Prostate gland (tissue), 2 donors: ENCODE results near the gene PLA2G2C. TPM values are rescaled to one million over a fixed set of nuclear protein-coding genes. Genes with fewer than 3 reads are reported as not detected.

Source experiments
- DNase-seq: peaks from one replicate; pipeline ENCODE4 v3.0.0-alpha.2; 2019; ENCODE audit warnings: low spot score
- H3K27ac ChIP-seq, 2 donors: fragments of 200-600 bp; sonication (generic); 2 replicates each; pipeline ENCODE4 v1.5.1; 2017 to 2019
- H3K27me3 ChIP-seq: fragments of 200-600 bp; sonication (generic); replicated peaks from 2 replicates; pipeline ENCODE4 v1.5.1; 2019; ENCODE audit not compliant: insufficient read depth
- H3K36me3 ChIP-seq, 2 donors: fragments of 200-600 bp; sonication (generic); 1 replicate in 1 of 2; 2 replicates in 1 of 2; pipeline versions ENCODE4 v1.5.1 to v1.8.1; 2017 to 2019
- H3K4me1 ChIP-seq: fragments of 200-600 bp; sonication (generic); replicated peaks from 2 replicates; pipeline ENCODE4 v1.5.1; 2019
- H3K4me3 ChIP-seq, 2 donors: fragments of 200-600 bp; sonication (generic); 2 replicates each; pipeline ENCODE4 v1.5.1; 2017 to 2019
- H3K9me3 ChIP-seq: fragments of 200-600 bp; sonication (generic); 2 replicates; pipeline ENCODE4 v1.5.1; 2017
- POLR2A ChIP-seq: fragments of 450-650 bp; IDR thresholded peaks from one replicate; pipeline ENCODE4 v1.6.1; 2016; ENCODE audit warnings: antibody characterized with exemption, mild to moderate bottlenecking
- POLR2AphosphoS5 ChIP-seq: sonication (generic); formaldehyde crosslinking; IDR thresholded peaks from one replicate; pipeline ENCODE4 v1.6.1; 2017; ENCODE audit warnings: antibody characterized with exemption
- WGBS: methylation state at CpG from one replicate; pipeline ENCODE4 v1.1.5; 2018; 5-methylcytosine and 5-hydroxymethylcytosine counted together
- intact Hi-C: fragments of 100-400 bp; cut with DNase I; formaldehyde crosslinking; loops from one replicate; pipeline ENCODE4 v1.14.2; 2022
- total RNA-seq, 2 donors: library from RNA; depleted of rRNA; stranded (reverse); fragments of >200 nt; gene quantifications; one replicate each; pipeline ENCODE4 v1.1.0, GENCODE V29; 2016
- TF ChIP-seq, protein P1 (sequence below), 4 experiments: fragments of 200-600 bp in 2 of 4; fragments of 450-650 bp in 2 of 4; sonication (generic) in 2 of 4; IDR thresholded peaks; 1 replicate in 3 of 4; 2 replicates in 1 of 4; pipeline ENCODE4 v1.5.1; 2016 to 2019; ENCODE audit warnings: antibody characterized with exemption in 4 of 4, mild to moderate bottlenecking in 2 of 4, moderate library complexity in 2 of 4

PLA2G2C gene
- total RNA-seq, 2 donors from 2014 or later = 0.23 TPM; not detected in 1

DNA sequence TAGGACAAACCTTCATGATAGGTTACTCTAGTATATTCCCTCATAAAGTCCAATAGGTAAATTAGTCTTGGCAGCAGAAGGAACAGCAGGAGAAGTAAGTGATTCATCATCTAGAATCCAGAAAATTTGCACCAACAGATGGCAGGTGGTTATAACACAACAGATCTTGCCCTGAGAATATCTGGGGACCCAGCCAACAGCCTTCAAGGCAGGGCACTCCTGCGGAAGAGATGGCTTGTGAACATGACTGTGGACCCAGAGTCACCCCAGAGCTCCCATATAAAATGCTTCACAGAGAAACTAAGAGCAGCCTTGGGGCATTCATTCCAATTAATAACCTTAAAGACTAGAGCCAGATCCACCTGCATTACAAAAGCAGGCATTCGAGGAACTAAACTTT, 7.9 kb upstream of the PLA2G2C start:
- Histone ChIP-seq H3K4me3 (no peak overlapping the region), H3K9me3 (no peaks in the 10 kb centered on the region), H3K4me1 (no peaks in the 10 kb centered on the region), H3K27me3 (no peaks in the 10 kb centered on the region), H3K36me3 (no peaks in the 10 kb centered on the region), H3K27ac (peak overlapping the region in 1 of 2 donors; percentile 2)
- intact Hi-C loops = loop anchor here (10.0 kb wide), 1 partner anchor 279 kb away; no protein-coding TSS in a partner anchor
- TF ChIP-seq POLR2AphosphoS5 (peak; percentile 18), POLR2A (no peak)
- TF ChIP-seq, protein P1, sequence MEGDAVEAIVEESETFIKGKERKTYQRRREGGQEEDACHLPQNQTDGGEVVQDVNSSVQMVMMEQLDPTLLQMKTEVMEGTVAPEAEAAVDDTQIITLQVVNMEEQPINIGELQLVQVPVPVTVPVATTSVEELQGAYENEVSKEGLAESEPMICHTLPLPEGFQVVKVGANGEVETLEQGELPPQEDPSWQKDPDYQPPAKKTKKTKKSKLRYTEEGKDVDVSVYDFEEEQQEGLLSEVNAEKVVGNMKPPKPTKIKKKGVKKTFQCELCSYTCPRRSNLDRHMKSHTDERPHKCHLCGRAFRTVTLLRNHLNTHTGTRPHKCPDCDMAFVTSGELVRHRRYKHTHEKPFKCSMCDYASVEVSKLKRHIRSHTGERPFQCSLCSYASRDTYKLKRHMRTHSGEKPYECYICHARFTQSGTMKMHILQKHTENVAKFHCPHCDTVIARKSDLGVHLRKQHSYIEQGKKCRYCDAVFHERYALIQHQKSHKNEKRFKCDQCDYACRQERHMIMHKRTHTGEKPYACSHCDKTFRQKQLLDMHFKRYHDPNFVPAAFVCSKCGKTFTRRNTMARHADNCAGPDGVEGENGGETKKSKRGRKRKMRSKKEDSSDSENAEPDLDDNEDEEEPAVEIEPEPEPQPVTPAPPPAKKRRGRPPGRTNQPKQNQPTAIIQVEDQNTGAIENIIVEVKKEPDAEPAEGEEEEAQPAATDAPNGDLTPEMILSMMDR (IDR thresholded peaks at IDR 0.05) = no peak
- DNase-seq = no peak
- 44% methylated on average over 2 of the region's 2 CpGs for WGBS

DNA sequence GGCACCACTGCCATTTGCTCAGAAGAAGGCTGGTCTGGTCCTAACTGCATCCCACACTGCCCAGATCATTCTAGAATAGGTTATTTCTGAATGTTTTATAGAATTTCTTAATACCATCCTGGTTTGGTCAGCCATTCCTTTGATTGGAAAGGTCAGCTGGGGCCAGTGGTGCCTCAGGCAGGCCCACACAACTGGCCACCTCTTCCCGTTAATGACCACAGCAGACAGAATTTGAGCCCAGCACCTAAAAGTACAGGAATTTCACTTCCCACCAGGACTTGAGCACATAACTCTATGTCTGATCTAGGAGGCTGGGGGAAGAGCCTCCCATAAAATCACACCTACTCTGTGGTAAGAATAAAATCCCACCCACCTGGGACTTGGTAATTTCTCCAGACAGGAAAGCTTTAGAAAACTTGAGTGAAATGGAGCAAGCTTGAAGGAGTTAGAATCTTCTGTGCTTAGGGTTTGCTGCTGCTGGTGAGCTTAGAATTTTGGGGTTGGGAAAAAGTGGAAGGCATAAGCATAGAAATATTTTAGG, 6.6 kb upstream of the PLA2G2C start:
- no peak overlapping the region for H3K4me3 ChIP-seq
- no peaks in the 10 kb centered on the region for H3K9me3 ChIP-seq
- no peaks in the 10 kb centered on the region for H3K36me3 ChIP-seq
- TF ChIP-seq POLR2AphosphoS5 (no peak), POLR2A (no peak)
- TF ChIP-seq, protein P1 (IDR thresholded peaks at IDR 0.05) = no peak
- H3K27me3 ChIP-seq = no peaks in the 10 kb centered on the region
- intact Hi-C loops = loop anchor here (1.0 to 10.0 kb wide), 2 partner anchors 27 to 278 kb away; no protein-coding TSS in a partner anchor
- no peaks in the 10 kb centered on the region for H3K4me1 ChIP-seq
- WGBS = 100% methylated on average over 1 of the region's 1 CpG
- H3K27ac ChIP-seq = peak overlapping the region; percentile 21 to 56
- DNase-seq = no peak

DNA sequence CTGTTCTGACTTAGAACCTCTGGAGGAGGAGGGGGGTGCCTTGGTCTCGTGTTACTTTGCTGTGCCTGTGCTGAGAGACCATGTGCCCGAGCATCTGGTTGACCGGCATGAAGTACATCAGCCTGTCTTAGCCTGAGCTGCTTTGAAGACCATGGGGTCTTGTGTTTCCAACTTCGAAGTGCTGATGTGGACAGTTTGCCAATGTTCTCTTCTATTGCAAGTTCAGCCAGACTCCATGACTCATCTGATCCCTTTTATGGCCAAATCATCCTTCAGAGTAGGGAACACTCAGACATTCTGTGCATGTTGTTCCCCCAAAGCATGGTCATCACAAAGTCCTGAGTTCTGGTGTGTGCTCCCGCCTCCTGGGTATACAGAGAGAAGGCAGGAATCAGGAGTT, 6.0 kb upstream of the PLA2G2C start:
- DNase-seq = no peak
- Histone ChIP-seq H3K27ac (peak overlapping the region; percentile 26 to 56), H3K9me3 (no peaks in the 10 kb centered on the region), H3K4me1 (no peaks in the 10 kb centered on the region), H3K27me3 (no peaks in the 10 kb centered on the region), H3K36me3 (no peaks in the 10 kb centered on the region), H3K4me3 (no peak overlapping the region)
- WGBS = 44% methylated on average over 5 of the region's 5 CpGs
- intact Hi-C loops = loop anchor here (1.0 to 10.0 kb wide), 2 partner anchors 26 to 278 kb away; no protein-coding TSS in a partner anchor
- peak; percentile 58 for TF ChIP-seq POLR2AphosphoS5
- TF ChIP-seq, protein P1 (IDR thresholded peaks at IDR 0.05) = no peak

DNA sequence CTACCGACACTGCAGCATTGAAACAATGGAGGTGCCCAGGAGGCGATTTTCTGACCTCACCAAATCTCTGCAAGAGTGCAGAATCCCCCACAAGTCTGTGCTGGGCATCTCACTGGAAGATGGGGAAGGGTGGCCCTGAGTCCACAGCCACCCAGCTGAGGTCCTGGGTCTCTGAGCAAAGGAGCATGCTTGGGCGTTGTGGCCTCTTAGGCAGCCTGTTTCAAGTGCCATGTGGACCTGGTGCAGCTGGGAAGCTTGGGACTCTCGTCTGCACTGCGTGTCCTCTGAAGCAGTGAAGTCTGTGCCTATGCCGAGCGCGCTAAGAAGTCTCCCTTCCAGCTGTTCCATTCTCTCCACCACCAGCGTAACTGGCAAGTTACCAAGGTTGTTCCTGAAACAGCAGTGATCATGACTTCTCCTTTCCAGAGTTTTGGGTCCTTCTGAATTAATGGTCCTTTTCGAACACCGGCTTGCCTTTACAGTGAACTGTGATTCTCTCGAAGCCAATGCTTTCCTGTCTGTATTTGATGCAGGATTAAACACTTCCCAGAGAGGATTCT, 5.0 kb upstream of the PLA2G2C start:
- H3K36me3 ChIP-seq = no peaks in the 10 kb centered on the region
- 86% methylated on average over 12 of the region's 12 CpGs for WGBS
- no peak overlapping the region for H3K27ac ChIP-seq
- H3K4me3 ChIP-seq = no peak overlapping the region
- no peak for DNase-seq
- TF ChIP-seq, protein P1 (IDR thresholded peaks at IDR 0.05) = no peak
- no peak for TF ChIP-seq POLR2A
- TF ChIP-seq POLR2AphosphoS5 = no peak
- no peaks in the 10 kb centered on the region for H3K27me3 ChIP-seq
- H3K9me3 ChIP-seq = no peaks in the 10 kb centered on the region
- H3K4me1 ChIP-seq = no peaks in the 10 kb centered on the region
- intact Hi-C loops = loop anchor here (10.0 kb wide), 1 partner anchor 277 kb away; no protein-coding TSS in a partner anchor
